ENCODE data around the gene RBM26. TPM values are rescaled to one million over a fixed set of nuclear protein-coding genes. Genes with fewer than 3 reads are reported as not detected.

RBM26 gene
- total RNA-seq, 1 experiment from 2014 or later: 65.7 TPM

- TF ChIP-seq CTCF (conservative IDR thresholded peaks at IDR 0.05; ENCODE audit: low read depth, low read length) (no peak), EZH2 (IDR thresholded peaks at IDR 0.05; ENCODE audit: borderline replicate concordance, low read depth, low read length, poor library complexity, severe bottlenecking) (no peak)
- BruUV-seq (replicated peaks): no TSS peak
- ChIA-PET POLR2A (ENCODE audit: low non-redundant PET) (interaction anchor here (0.7 kb wide), 1 partner anchor 860 kb away, joined by 3 read pairs; no protein-coding TSS in a partner anchor), CTCF (interaction anchor here (0.5 to 0.7 kb wide), 2 partner anchors 22 to 939 kb away, joined by 3 read pairs; no protein-coding TSS in a partner anchor)
- H3K9me3 ChIP-seq (ENCODE audit: low read depth, low read length, poor library complexity, severe bottlenecking): peaks cover 2% of the 10 kb centered on the region
- no peak overlapping the region for H3K4me3 ChIP-seq (ENCODE audit: low read depth, low read length, poor library complexity, severe bottlenecking)
- no peak for DNase-seq (ENCODE audit: low spot score)
- H3K27me3 ChIP-seq (replicated peaks; ENCODE audit: insufficient read depth, low read depth, low read length, poor library complexity): no peaks in the 10 kb centered on the region
- H3K36me3 ChIP-seq (ENCODE audit: insufficient read depth, low read length, poor library complexity, severe bottlenecking): peaks cover 19% of the 10 kb centered on the region
- no peak overlapping the region for H3K27ac ChIP-seq (ENCODE audit: low read depth, low read length, poor library complexity, severe bottlenecking)
- H3K4me1 ChIP-seq (ENCODE audit: insufficient read depth, low read length, poor library complexity, severe bottlenecking): peaks cover 12% of the 10 kb centered on the region
- intact Hi-C loops (cut with micrococcal nuclease; ENCODE audit: unreplicated experiment): no loop called here
These were observed 3.9 kb downstream of the RBM26 start for GRCh38 chr13:79402074-79402635.

GRCh38 chr13:79401259-79402070 is 4.6 kb downstream of the RBM26 start:
- H3K9me3 ChIP-seq (ENCODE audit: low read depth, low read length, poor library complexity, severe bottlenecking): peaks cover 9% of the 10 kb centered on the region
- peaks cover 12% of the 10 kb centered on the region for H3K4me1 ChIP-seq (ENCODE audit: insufficient read depth, low read length, poor library complexity, severe bottlenecking)
- no TSS peak for BruUV-seq (replicated peaks)
- DNase-seq (ENCODE audit: low spot score): no peak
- POLR2A ChIA-PET (ENCODE audit: low non-redundant PET): interaction anchor here (0.7 kb wide), 1 partner anchor 861 kb away, joined by 3 read pairs; no protein-coding TSS in a partner anchor
- CTCF ChIA-PET: interaction anchor here (0.7 kb wide), 1 partner anchor 940 kb away, joined by 3 read pairs; no protein-coding TSS in a partner anchor
- TF ChIP-seq EZH2 (IDR thresholded peaks at IDR 0.05; ENCODE audit: borderline replicate concordance, low read depth, low read length, poor library complexity, severe bottlenecking) (no peak), CTCF (conservative IDR thresholded peaks at IDR 0.05; ENCODE audit: low read depth, low read length) (no peak)
- no peak overlapping the region for H3K27ac ChIP-seq (ENCODE audit: low read depth, low read length, poor library complexity, severe bottlenecking)
- intact Hi-C loops (cut with micrococcal nuclease; ENCODE audit: unreplicated experiment): no loop called here
- no peaks in the 10 kb centered on the region for H3K27me3 ChIP-seq (replicated peaks; ENCODE audit: insufficient read depth, low read depth, low read length, poor library complexity)
- H3K4me3 ChIP-seq (ENCODE audit: low read depth, low read length, poor library complexity, severe bottlenecking): no peak overlapping the region
- H3K36me3 ChIP-seq (ENCODE audit: insufficient read depth, low read length, poor library complexity, severe bottlenecking): peaks cover 26% of the 10 kb centered on the region

GRCh38 chr13:79398915-79399314 is 7.1 kb downstream of the RBM26 start:
- no peak overlapping the region for H3K27ac ChIP-seq (ENCODE audit: low read depth, low read length, poor library complexity, severe bottlenecking)
- H3K4me1 ChIP-seq (ENCODE audit: insufficient read depth, low read length, poor library complexity, severe bottlenecking): peaks cover 12% of the 10 kb centered on the region
- no peak for DNase-seq (ENCODE audit: low spot score)
- peaks cover 43% of the 10 kb centered on the region for H3K36me3 ChIP-seq (ENCODE audit: insufficient read depth, low read length, poor library complexity, severe bottlenecking)
- ChIA-PET CTCF (no interaction called here), POLR2A (ENCODE audit: low non-redundant PET) (no interaction called here)
- H3K4me3 ChIP-seq (ENCODE audit: low read depth, low read length, poor library complexity, severe bottlenecking): no peak overlapping the region
- intact Hi-C loops (cut with micrococcal nuclease; ENCODE audit: unreplicated experiment): no loop called here
- BruUV-seq (replicated peaks): no TSS peak
- H3K27me3 ChIP-seq (replicated peaks; ENCODE audit: insufficient read depth, low read depth, low read length, poor library complexity): no peaks in the 10 kb centered on the region
- peaks cover 26% of the 10 kb centered on the region for H3K9me3 ChIP-seq (ENCODE audit: low read depth, low read length, poor library complexity, severe bottlenecking)
- no peak for TF ChIP-seq EZH2 (IDR thresholded peaks at IDR 0.05; ENCODE audit: borderline replicate concordance, low read depth, low read length, poor library complexity, severe bottlenecking)
- no peak for TF ChIP-seq CTCF (conservative IDR thresholded peaks at IDR 0.05; ENCODE audit: low read depth, low read length)
